ENCODE results near the gene LRRC71.

Gene LRRC71

GRCh38 chr1:156959925-156960324 is 39.5 kb downstream of the LRRC71 start:
- no peak for TF ChIP-seq CTCF (conservative IDR thresholded peaks at IDR 0.05; ENCODE audit: control insufficient read depth, insufficient read depth, low read depth, low read length)
- H3K4me3 ChIP-seq (ENCODE audit: control insufficient read depth, low read depth, low read length), result no peak overlapping the region
- no peak for DNase-seq (ENCODE audit: low read depth)

- no peak for DNase-seq (ENCODE audit: low read depth)
- peak; percentile 13 for TF ChIP-seq CTCF (conservative IDR thresholded peaks at IDR 0.05; ENCODE audit: control insufficient read depth, insufficient read depth, low read depth, low read length)
- no peak overlapping the region for H3K4me3 ChIP-seq (ENCODE audit: control insufficient read depth, low read depth, low read length)
Observed at GRCh38 chr1:156961709-156962108, 41.3 kb downstream of the LRRC71 start.

- no peak overlapping the region for H3K4me3 ChIP-seq (ENCODE audit: control insufficient read depth, low read depth, low read length)
- no peak for TF ChIP-seq CTCF (conservative IDR thresholded peaks at IDR 0.05; ENCODE audit: control insufficient read depth, insufficient read depth, low read depth, low read length)
- DNase-seq (ENCODE audit: low read depth), result no peak
Observed at GRCh38 chr1:156963621-156964020, 43.2 kb downstream of the LRRC71 start.

GRCh38 chr1:156964441-156964840 is 44.0 kb downstream of the LRRC71 start:
- peak; percentile 15 for DNase-seq (ENCODE audit: low read depth)
- H3K4me3 ChIP-seq (ENCODE audit: control insufficient read depth, low read depth, low read length), result no peak overlapping the region
- no peak for TF ChIP-seq CTCF (conservative IDR thresholded peaks at IDR 0.05; ENCODE audit: control insufficient read depth, insufficient read depth, low read depth, low read length)

GRCh38 chr1:156969496-156969895 is 49.1 kb downstream of the LRRC71 start:
- DNase-seq (ENCODE audit: low read depth), result no peak
- no peak overlapping the region for H3K4me3 ChIP-seq (ENCODE audit: control insufficient read depth, low read depth, low read length)
- no peak for TF ChIP-seq CTCF (conservative IDR thresholded peaks at IDR 0.05; ENCODE audit: control insufficient read depth, insufficient read depth, low read depth, low read length)

GRCh38 chr1:156970017-156970416 is 49.6 kb downstream of the LRRC71 start:
- no peak for DNase-seq (ENCODE audit: low read depth)

More at GRCh38 chr1:156970017-156970416, 49.6 kb downstream of the LRRC71 start:
- peak; percentile 22 for TF ChIP-seq CTCF (conservative IDR thresholded peaks at IDR 0.05; ENCODE audit: control insufficient read depth, insufficient read depth, low read depth, low read length)
- H3K4me3 ChIP-seq (ENCODE audit: control insufficient read depth, low read depth, low read length), result no peak overlapping the region
